IPS-NIHi11 (cell line): ENCODE results near the gene ANKRD27.
A peak's percentile ranks its signal among the peaks of the same experiment; 100 is the strongest.
"Not testable (repeated sequence)": the region's sequence is repeated elsewhere in the genome, so short reads cannot be mapped to it uniquely, and the experiment has no call there.

ENCODE experiments used
- DNase-seq: peaks from one replicate; pipeline ENCODE4 v3.0.0; 2012; ENCODE audit warnings: mixed read lengths, low spot score

Gene ANKRD27

DNA sequence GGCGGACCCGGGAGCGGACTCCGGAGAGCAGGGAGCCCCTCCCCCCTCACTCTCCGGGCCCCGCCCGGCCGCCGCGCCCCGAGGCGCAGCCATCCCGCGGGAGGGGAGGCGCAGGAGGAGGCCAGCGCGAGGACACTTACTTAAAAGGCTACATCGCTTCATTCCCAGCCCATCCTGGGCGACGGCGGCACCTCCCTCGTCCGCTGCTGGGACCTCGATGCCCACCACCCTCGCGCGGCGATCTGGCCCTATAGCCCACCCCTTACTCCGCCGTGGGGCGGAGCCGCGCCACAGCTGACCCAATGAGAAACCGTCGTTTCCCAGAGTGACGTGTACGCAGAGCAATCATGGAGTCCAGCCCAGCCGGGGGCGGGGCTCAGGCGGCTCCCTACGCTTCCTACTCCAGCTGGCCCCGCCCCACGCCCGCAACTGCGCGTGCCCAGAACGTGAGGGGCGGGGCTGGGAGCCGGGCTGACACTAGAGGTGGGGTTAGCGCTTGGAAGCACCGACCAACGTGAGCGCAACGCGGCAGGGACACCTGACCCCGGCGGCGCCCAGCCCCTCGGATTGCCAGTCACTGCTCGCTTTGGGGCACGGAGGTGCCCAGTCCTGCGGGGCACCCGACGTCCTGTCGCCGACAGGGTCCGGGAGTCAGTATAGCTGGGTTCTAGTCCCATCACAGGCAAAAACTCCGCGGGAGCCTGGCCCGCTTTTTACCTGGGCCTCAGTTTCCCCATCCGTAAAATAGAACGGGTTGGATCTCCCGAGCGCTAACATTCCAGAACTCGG, at the start of gene ANKRD27:
Gene ANKRD27 (minus strand): TSS at position 250 of the 789 bp plus-strand sequence. CDS start 16,165 bp downstream, outside the sequence.
- DNase-seq: peak; percentile 96

GRCh38 chr19:32720936-32721250, 45.9 kb upstream of the ANKRD27 start:
- DNase-seq: no peak

DNA sequence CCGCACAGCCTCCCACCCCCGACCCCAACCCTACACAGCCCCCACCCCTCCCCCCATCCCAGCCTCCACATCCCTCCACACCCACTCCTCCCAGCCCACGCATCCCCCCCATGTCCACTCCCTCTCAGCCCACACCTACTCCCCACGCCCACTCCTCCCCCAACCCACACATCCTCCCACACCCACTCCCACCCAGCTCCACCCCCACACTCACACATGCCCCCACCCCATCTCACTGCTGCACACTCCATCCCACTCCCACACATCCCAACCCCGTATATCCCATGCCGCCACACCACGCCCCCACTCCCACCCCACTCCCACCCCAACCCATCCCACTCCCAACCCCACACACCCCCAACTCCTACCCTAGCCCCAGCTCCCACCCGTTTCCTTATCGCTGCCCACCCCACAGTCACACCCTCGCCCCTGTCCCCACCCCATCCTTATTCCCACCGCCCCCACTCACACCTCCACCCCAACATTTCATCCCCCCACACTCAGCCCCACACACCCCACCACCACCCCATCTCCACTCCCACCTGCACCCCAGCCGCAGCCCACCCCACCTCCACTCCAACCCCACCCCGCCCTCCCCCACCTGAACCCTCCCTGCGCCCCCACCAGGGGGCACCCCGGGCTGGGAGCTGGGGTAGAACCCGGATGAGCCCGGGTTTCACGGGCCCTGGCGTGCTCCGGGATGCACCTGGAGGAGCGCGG, 45.4 kb upstream of the ANKRD27 start:
- peak; percentile 76 for DNase-seq

DNA sequence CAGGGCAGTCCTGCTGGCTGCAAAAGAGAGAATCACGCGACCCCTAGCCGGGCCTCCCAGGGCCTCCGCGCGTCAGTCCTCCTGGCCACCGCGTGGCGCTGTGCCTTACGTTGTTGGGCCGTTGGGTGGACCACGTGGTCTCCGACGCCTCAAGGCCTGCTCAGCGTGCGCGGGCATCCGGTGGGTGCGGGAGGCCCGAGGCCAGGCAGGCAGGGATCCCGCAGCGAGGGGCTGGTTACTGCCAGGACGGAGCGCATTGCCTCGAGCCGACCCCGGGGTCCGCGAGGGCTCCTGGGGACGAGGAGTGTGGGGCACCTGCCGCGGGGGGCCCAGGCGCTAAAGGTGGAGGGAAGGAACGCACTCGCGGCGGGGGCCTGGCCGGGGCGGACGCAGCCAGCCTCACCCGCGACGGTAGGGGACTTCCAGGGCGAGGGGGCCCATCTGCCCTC, 44.7 kb upstream of the ANKRD27 start, which contains the start of gene TDRD12:
Gene TDRD12 (plus strand): TSS at position 157 of the 449 bp plus-strand sequence. CDS start 306 bp downstream, outside the sequence.
- DNase-seq: peak; percentile 84

- DNase-seq: no peak
Measured at GRCh38 chr19:32718286-32718685, 43.3 kb upstream of the ANKRD27 start.

GRCh38 chr19:32717496-32717895, 42.5 kb upstream of the ANKRD27 start:
- DNase-seq: no peak

GRCh38 chr19:32716203-32716602, 41.2 kb upstream of the ANKRD27 start:
- not testable (repeated sequence) for DNase-seq

- DNase-seq: no peak
Measured at GRCh38 chr19:32711747-32712146, 36.8 kb upstream of the ANKRD27 start.

DNA sequence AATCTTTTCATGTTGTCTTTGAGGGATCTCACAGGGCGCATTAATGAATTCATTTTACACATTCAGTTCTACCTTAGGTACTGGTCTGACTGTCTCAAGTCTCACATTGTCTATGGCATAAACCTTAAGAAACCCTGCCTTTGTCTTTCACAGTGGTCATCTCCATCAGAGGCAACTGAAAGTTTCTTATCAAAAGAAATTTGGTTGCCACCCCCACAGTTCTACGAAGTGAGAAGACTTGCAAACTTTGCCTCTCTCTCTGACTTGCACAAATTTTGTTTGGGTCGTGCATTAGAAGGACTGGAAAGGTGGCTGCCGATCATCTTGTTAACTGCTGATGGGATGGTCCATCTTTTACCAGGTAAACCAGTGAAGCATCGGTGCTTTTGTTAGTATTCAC, 34.1 kb upstream of the ANKRD27 start:
- DNase-seq: no peak

- no peak for DNase-seq
Measured at GRCh38 chr19:32708457-32708856, 33.5 kb upstream of the ANKRD27 start.

DNA sequence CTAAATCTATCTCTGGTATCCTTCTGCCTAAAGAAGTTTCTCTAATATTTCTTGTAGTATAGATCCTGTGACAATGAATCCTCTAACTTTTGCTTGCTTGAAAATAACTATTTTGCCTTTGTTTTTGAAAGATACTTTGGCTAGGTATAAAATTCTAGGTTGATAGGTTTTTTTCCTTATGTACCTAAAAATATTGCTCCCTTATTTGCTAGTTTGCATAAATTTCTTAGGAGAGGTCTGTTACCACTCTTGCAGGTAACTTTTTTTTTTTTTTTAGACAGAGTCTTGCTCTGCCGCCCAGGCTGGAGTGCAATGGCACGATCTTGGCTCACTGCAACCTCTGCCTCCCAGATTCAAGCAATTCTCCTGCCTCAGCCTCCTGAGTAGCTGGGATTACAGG, 29.0 kb upstream of the ANKRD27 start:
- not testable (repeated sequence) for DNase-seq

GRCh38 chr19:32702010-32702409, 27.0 kb upstream of the ANKRD27 start:
- DNase-seq: no peak

- not testable (repeated sequence) for DNase-seq
Measured at GRCh38 chr19:32700129-32700528, 25.1 kb upstream of the ANKRD27 start.

DNA sequence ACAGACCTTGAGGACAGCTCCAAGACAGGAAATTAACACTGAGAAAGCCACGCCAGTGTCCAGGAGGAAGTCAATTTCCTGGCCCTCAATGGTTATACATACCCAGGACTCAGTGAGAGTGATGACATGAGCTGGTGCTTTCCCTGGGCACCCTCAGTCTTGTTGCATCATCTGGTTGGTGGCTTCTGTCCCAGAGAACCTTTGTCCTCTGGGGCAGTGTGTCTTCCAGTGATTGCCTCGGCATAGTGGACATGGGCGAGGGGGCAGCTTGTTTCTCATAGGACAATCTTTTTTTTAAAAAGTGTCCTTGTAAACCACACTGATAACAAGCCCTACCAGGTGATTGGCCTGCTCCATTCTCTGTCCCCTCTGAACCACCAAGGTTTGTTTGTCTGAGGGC, 21.8 kb upstream of the ANKRD27 start:
- not testable (repeated sequence) for DNase-seq

GRCh38 chr19:32695506-32695905, 20.5 kb upstream of the ANKRD27 start:
- not testable (repeated sequence) for DNase-seq

DNA sequence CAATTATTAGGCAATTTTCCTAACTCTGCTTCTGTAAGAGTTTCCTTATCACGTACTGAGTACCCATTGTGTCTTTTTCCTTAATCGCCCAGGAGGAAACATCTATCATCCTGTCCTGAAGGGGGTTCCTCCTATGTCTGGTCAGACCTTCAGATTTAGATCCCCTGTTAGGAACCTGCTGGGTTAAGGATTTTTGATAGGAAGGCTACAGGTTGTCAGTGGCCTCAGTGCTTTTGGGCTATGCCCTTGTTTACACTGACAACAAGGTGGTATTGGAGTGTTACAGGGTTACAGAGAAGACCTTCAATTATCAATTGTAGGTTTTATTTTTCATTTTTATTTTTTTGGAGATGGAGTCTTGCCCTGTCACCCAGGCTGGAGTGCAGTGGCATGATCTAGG, 19.9 kb upstream of the ANKRD27 start:
- DNase-seq: not testable (repeated sequence)

- not testable (repeated sequence) for DNase-seq
Measured at GRCh38 chr19:32694316-32694715, 19.3 kb upstream of the ANKRD27 start.

DNA sequence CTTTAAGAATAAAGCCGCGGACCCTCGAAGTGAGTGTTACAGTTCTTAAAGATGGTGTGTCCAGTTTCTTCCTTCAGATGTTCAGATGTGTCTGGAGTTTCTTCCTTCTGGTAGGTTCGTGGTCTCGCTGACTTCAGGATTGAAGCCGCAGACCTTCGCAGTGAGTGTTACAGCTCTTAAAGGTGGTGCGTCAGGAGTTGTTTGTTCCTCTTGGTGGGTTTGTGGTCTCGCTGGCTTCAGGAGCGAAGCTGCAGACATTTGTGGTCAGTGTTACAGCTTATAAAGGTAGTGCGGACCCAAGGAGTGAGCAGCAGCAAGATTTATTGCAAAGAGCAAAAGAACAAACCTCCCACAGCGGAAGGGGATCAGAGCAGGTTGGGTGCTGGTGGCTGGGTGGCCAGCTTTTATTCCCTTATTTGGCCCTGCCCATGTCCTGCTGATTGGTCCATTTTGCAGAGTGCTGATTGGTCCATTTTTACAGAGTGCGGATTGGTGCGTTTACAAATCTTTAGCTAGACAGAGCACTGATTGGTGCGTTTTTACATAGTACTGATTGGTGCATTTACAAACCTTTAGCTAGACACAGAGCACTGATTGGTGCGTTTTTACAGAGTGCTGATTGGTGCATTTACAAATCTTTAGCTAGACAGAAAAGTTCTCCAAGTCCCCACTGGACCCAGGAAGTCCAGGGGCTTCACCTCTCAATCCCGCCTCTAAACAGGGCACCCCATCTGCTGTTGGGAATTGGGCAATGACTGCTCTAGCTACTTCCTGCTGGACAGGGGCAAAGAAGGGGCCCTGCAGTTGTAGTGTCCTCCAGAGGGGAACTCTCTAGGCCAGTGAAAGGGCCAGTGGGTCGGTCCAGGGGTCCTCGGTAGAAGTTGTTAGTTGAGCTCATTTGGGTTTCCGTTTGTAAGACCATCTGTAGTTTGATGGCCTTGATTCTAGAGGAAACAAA, 18.4 kb upstream of the ANKRD27 start:
- DNase-seq: not testable (repeated sequence)

DNA sequence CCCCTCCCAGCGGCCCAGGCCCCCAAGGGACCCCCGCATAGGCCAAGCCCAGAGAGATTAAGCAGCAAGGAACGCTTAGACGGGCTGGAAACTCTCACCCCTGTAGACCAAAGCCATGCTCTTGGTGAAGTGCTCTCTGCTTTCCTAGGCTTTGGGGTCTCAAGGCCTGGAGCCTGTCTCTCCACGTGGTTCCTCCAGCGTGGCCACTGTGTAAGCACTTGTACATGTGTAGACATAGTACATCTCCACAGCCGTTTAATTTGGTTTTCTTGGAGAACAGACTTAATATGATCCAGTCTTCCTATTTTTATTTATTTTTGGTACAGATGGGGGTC, 17.7 kb upstream of the ANKRD27 start:
- DNase-seq: no peak

DNA sequence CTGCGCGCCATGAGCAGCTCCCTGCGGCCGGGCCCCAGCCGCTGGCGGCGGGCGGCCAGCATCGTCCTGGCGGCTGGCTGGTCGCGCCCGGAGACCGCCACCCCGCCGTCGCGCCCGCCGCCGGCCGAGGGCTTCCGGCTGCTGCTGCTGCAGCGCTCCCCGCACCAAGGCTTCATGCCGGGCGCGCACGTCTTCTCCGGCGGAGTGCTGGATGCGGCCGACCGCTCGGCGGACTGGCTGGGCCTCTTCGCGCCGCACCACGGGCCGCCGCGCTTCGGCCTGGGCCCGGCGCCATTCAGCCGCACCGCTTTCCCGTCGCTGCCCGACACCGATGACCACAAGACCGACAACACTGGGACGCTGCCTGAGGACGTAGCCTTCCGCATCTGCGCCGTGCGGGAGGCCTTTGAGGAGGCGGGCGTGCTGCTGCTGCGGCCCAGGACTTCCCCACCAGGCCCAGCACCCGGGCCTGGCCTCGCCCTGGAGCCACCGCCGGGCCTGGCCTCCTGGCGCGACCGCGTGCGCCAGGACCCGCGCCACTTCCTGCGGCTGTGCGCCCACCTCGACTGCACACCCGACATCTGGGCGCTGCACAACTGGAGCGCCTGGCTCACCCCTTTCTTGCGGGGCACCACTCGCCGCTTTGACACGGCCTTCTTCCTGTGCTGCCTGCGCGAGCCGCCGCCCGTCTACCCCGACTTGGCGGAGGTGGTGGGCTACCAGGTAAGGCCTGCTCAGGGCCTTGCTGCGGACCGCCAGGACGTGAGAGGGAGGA, 17.2 kb upstream of the ANKRD27 start:
- peak; percentile 75 for DNase-seq

- DNase-seq: no peak
Measured at GRCh38 chr19:32691291-32691951, 16.4 kb upstream of the ANKRD27 start, which contains the start of gene NUDT19. Gene NUDT19, plus strand, starts transcription at chr19:32691821. Its CDS starts 140 bp downstream, at chr19:32691961.
